Activated gamma-delta T cell treated with anti-CD3 and anti-CD28 coated beads, Interleukin-2, amount 50 U/mL, for 16 hours (primary cell): ENCODE measurements around the gene KCNQ5.

ENCODE experiments used
- DNase-seq: peaks from one replicate; pipeline ENCODE4 v3.0.0-alpha.2; 2020; ENCODE audit warnings: low read depth

Gene KCNQ5

GRCh38 chr6:73004861-73005260 is 383.0 kb downstream of the KCNQ5 start:
- no peak for DNase-seq

- DNase-seq = no peak
Measured at GRCh38 chr6:73006146-73006545, 384.3 kb downstream of the KCNQ5 start.

- no peak for DNase-seq
Measured at GRCh38 chr6:73011945-73012344, 390.1 kb downstream of the KCNQ5 start.

GRCh38 chr6:73017476-73017875 is 395.6 kb downstream of the KCNQ5 start:
- no peak for DNase-seq

DNA sequence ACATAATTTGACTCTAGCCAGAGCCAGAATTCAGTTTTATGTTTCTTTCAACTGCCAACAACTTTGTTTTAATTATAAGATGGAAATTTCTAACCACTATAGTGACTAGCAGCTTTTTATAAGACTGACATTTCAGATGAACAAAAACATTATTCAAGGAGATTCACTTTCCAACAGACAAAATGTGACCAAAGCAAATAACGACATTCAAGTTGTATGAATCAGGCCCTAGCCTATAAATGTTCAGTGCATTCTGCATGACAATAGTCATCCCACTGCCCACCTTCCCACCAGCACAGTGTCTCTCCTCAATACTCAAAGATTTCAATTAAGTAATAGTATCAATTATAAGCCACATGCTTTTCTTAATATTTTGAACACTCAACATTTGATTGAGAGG is 402.7 kb downstream of the KCNQ5 start:
- DNase-seq = no peak

DNA sequence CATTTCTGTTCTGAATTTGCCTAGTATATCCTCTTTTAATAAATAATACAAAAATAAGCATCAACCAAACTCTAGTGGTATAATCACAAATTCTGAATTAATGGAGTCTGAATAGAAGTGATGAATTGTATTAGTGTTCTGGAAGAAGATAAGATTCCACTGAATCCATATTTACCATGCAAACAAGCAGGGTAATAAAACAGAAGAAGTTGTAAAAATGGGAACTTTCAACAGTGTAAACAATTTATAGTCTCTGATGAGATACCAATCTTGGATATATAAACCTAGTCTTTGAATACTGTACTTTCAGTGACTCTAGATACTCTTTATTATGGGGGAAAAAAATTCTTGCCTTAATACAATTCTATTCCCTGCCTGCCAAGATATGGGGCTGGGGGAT is 405.8 kb downstream of the KCNQ5 start:
- DNase-seq = no peak

- no peak for DNase-seq
Measured at GRCh38 chr6:73028124-73028766, 406.4 kb downstream of the KCNQ5 start.

GRCh38 chr6:73028893-73029450 is 407.1 kb downstream of the KCNQ5 start:
- no peak for DNase-seq

GRCh38 chr6:73030257-73030656 is 408.4 kb downstream of the KCNQ5 start:
- DNase-seq = no peak

DNA sequence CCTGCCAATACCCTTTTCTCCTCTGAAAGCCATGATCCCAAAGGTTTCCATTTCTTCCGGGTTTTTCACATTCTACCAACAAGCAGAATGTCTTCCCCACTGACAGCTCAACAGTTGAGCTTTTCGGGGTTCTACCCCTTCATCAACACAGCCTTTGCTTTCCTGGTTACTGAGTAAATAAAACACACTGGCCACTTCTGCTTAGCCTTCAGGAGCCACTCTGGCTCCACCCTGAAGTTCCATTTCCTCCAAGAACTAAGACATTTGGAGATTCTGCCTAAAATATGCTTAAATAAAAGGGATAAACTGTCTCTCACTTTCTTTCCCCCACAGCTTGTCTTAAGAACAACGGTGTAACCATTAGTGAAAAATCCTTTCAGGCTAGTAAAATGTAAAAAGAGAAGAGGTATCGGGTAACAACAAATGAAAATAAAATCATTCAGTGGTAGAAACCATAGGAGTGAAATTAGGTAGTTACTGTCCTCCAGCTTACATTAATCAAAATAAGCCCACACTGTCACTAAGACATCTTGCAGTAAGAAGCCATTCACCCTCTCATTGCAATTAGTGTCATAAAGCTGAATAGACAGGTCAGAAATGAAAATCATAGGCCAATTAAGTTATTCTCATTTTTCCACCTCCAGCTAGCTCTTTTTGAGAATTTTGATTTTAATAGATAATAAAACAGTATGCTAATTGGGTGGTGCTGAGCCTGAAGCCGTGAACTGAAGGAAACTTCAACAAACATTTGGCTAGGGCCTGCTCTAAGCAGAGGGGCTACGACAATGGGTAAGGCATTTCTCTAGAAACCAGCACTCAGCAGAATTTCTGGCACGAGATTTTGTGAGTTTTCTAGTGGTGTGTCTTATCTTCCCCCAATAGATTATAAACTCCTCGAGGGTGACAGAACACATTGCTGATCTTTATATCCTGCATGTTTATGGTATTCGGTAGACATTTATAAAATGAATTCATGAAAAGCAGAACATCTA is 409.2 kb downstream of the KCNQ5 start:
- DNase-seq = no peak

GRCh38 chr6:73032586-73032985 is 410.7 kb downstream of the KCNQ5 start:
- no peak for DNase-seq

- DNase-seq = no peak
Measured at GRCh38 chr6:73036689-73037088, 414.8 kb downstream of the KCNQ5 start.

DNA sequence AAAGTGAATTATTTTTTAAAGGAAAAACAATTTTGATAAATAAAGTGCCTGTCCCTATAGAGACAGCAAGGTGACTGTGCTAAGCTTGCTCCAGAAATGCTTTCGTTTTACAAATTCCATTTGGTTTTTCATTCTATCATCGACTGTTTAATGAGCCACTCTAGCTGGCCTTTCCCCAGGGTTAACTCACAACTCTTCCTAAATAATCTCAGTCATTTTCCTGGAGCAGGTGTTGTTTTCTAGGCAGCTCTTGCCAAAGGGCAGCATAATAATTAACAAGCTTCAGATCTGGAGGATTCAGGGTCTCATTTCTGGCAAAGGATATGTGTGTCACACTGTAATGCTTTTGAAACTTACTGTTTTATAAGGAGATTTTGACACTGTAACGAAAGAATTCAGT is 419.2 kb downstream of the KCNQ5 start:
- no peak for DNase-seq

DNA sequence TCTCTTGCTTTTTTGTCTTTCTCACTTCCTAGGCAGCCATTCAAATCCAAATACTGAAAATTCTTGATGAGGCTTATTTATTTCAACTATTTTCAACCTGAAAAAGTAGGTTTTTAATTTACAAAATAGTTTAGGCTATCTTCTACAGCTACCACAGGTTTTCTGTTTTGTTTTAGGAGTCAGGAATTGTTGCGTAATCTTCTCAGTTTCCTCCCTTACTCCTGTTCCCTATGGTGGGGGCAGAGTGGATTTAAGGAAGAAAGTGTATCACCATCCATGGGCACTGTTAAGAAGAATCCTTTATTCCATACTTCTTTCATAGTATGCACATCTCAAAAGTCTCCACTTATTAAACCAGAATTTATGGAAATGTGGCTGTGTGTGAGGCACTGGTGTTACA is 421.0 kb downstream of the KCNQ5 start:
- no peak for DNase-seq

DNA sequence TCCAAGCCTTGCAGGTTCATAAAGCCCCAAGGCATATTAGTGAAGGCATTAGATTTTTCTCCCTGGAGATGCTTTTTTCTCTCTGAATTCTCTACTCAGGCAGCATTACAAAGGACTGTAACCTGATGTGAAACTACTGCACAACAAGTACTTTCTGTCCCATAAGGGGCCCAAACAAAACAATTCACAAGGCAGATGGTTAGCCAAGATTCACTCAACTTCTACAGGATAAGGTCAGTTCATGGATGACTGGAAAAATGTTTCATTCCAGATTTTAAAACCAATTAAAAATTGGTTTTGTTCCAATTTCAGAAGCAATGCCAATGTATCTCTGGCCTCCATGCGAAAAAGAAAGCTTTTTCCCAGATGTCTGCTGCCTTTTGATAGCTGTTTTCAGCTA is 421.6 kb downstream of the KCNQ5 start:
- no peak for DNase-seq

- DNase-seq = no peak
Measured at GRCh38 chr6:73045609-73046008, 423.7 kb downstream of the KCNQ5 start.

DNA sequence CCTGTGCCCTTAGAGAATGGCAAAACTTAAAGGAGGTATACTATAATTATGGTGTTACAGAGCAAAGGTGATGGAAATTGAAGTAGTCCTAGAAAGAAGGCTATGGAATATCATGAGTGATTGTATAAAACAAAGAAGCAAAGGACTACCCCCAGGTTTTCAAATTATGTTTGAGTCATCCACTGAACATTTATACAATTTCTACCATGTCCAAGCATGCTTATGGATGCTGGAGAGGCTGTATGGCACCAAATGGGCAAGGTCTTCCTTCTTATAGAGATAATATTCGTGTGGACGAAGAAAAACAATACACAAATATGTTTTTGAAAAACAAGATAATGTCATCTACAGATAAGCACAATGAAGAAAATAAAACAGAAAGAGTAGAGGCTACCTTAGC is 425.9 kb downstream of the KCNQ5 start:
- no peak for DNase-seq

- no peak for DNase-seq
Measured at GRCh38 chr6:73049971-73050594, 428.2 kb downstream of the KCNQ5 start.

- DNase-seq = no peak
Measured at GRCh38 chr6:73050706-73051105, 428.8 kb downstream of the KCNQ5 start.

DNA sequence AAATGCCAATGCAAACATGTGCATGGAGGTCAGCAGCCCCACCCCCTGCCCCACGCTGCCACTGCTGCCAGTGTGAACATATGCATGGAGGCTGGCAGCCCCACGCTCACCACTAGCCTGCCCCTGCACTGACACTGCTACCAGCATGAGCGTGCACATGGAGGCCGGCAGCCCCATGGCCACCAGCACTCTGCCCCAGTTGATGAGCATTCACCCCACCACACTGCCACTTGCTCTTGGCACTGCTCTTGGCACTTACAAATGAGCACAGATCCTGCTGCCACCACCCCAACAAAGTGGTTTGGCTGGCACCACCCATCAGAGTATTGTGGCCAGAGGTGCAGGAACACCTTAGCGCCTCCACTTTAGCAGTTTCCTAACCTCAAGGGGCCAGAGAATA is 429.3 kb downstream of the KCNQ5 start:
- DNase-seq = no peak

DNA sequence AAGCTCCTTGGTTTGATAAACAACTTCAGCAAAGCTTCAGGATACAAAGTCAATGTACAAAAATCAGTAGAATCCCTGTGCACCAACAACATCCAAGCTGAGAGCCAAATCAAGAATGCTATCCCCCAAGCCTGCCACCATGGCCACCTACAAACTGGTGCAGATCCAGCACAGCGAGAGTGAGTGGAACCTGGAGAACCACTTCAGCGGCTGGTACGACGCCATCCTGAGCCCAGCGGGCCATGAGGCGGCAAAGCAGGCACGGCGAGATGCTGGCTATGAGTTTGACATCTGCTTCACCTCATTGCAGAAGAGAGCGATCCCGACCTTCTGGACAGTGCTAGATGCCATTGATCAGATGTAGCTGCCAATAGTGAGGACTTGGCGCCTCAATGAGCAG is 433.1 kb downstream of the KCNQ5 start:
- no peak for DNase-seq

GRCh38 chr6:73058736-73059135 is 436.9 kb downstream of the KCNQ5 start:
- no peak for DNase-seq

GRCh38 chr6:73062130-73062529 is 440.3 kb downstream of the KCNQ5 start:
- DNase-seq = no peak
